Measurements from ENCODE around the gene HS3ST2.

DNA sequence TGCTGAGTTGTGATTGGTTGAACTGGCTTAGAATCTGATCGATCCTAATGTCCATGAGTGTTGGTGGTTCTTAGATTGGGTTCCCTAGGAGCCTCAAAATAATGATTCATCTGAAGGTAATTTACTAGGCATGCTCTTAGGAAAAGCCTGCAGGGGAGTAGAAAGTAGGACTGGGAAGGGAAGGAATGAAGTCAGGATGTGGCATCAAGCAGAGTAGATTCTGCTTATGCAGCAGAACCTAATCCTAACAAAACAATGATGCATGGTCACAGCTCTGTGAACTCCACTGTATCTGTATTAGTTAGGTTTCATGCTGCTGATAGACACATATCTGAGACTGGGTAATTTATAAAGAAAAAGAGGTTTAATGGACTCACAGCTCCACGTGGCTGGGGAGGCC, 132.5 kb downstream of the HS3ST2 start:
- TF ChIP-seq, protein P1, sequence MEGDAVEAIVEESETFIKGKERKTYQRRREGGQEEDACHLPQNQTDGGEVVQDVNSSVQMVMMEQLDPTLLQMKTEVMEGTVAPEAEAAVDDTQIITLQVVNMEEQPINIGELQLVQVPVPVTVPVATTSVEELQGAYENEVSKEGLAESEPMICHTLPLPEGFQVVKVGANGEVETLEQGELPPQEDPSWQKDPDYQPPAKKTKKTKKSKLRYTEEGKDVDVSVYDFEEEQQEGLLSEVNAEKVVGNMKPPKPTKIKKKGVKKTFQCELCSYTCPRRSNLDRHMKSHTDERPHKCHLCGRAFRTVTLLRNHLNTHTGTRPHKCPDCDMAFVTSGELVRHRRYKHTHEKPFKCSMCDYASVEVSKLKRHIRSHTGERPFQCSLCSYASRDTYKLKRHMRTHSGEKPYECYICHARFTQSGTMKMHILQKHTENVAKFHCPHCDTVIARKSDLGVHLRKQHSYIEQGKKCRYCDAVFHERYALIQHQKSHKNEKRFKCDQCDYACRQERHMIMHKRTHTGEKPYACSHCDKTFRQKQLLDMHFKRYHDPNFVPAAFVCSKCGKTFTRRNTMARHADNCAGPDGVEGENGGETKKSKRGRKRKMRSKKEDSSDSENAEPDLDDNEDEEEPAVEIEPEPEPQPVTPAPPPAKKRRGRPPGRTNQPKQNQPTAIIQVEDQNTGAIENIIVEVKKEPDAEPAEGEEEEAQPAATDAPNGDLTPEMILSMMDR (IDR thresholded peaks at IDR 0.05; ENCODE audit: low read depth, low read length, poor library complexity, severe bottlenecking), result no peak
- no peak for TF ChIP-seq EZH2phosphoT487 (IDR thresholded peaks at IDR 0.05; ENCODE audit: borderline replicate concordance, low read length)
